Liver (tissue), 3 donors: ENCODE data around the gene TRPC4AP.

Source experiments
- CTCF ChIP-seq: fragments of 150-350 bp; IDR thresholded peaks from 2 replicates; pipeline ENCODE4 v1.5.1; 2017; ENCODE audit warnings: improper control_type of control experiment, low read depth, low read length; ENCODE audit not compliant: missing input control
- GABPA ChIP-seq, 2 donors: IDR thresholded peaks in 1 of 2; conservative IDR thresholded peaks in 1 of 2; 2 replicates each; pipeline ENCODE4 v1.6.1; 2016; ENCODE audit warnings: antibody characterized with exemption in 2 of 2, mild to moderate bottlenecking in 1 of 2, moderate library complexity in 1 of 2
- RAD21 ChIP-seq, 2 donors: IDR thresholded peaks; 2 replicates each; pipeline ENCODE4 v1.6.1; 2016; ENCODE audit warnings: antibody characterized with exemption in 2 of 2, mild to moderate bottlenecking in 2 of 2
- REST ChIP-seq: IDR thresholded peaks from 2 replicates; pipeline ENCODE4 v1.6.1; 2016; ENCODE audit warnings: antibody characterized with exemption, mild to moderate bottlenecking
- SP1 ChIP-seq: IDR thresholded peaks from 2 replicates; pipeline ENCODE4 v1.6.1; 2018; ENCODE audit warnings: antibody characterized with exemption, mild to moderate bottlenecking
- TAF1 ChIP-seq: conservative IDR thresholded peaks from 2 replicates; pipeline ENCODE4 v1.6.1; 2016; ENCODE audit warnings: antibody characterized with exemption, mild to moderate bottlenecking
- ZBTB33 ChIP-seq: IDR thresholded peaks from 2 replicates; pipeline ENCODE4 v1.6.1; 2016; ENCODE audit warnings: antibody characterized with exemption
- donor health status: healthy.
- donor health status: healthy.

- no peak for TF ChIP-seq CTCF
- TF ChIP-seq SP1 = no peak
- no peak for TF ChIP-seq GABPA (IDR thresholded peaks at IDR 0.05 in 1 of 2, conservative IDR thresholded peaks at IDR 0.05 in 1 of 2)
- no peak for TF ChIP-seq RAD21 (IDR thresholded peaks at IDR 0.05)
- TF ChIP-seq ZBTB33 = no peak
- no peak for TF ChIP-seq TAF1
- TF ChIP-seq REST = no peak
Measured at GRCh38 chr20:35087791-35088190, 4.8 kb downstream of the TRPC4AP start.
